ENCODE data around the gene TSPAN18. TPM values are rescaled to one million over a fixed set of nuclear protein-coding genes. Genes with fewer than 3 reads are reported as not detected.

Gene TSPAN18
- total RNA-seq, 1 donor from 2014 or later = 99.7 TPM

DNA sequence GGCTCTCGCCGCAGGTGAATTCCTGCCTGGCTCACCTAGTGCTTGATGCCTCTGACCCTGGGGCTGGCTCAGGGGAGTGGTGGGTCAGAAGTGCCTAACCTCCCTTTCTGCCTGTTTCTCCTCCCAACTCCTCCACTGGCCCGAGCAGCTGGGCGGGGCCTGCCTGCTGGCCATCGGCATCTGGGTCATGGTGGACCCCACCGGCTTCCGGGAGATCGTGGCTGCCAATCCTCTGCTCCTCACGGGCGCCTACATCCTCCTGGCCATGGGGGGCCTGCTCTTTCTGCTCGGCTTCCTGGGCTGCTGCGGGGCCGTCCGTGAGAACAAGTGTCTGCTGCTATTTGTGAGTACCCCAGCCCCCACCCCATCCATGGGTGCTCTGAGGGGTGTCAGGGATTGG, 182.8 kb downstream of the TSPAN18 start:
- intact Hi-C loops (cut with DNase I) = no loop called here
- DNase-seq (no peak), ATAC-seq (ENCODE audit: poor library complexity) (no peak)

DNA sequence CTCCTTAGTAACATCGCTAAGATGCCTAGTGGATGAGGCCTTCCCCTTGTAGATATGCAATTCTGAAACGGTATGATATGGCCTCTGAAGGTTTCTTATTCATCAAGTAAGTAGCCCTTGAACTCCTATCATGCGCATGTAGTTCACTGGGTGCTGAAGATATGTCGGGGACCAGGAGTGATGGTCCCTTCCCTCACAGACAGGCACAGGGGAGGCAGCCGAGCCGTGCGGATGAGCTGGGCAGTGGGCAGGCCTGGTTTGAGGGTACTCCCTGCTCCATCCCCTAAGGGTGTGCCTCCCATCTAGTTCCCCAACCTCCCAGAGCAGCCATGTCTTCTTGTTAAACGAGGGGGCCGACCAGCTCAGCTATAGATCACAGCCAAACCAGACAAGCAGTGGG, 183.8 kb downstream of the TSPAN18 start:
- intact Hi-C loops (cut with DNase I) = loop anchor here (5.0 kb wide), 3 partner anchors 183 to 348 kb away; partner anchors contain the start of gene TSPAN18
- ATAC-seq (ENCODE audit: poor library complexity) (no peak), DNase-seq (no peak)

DNA sequence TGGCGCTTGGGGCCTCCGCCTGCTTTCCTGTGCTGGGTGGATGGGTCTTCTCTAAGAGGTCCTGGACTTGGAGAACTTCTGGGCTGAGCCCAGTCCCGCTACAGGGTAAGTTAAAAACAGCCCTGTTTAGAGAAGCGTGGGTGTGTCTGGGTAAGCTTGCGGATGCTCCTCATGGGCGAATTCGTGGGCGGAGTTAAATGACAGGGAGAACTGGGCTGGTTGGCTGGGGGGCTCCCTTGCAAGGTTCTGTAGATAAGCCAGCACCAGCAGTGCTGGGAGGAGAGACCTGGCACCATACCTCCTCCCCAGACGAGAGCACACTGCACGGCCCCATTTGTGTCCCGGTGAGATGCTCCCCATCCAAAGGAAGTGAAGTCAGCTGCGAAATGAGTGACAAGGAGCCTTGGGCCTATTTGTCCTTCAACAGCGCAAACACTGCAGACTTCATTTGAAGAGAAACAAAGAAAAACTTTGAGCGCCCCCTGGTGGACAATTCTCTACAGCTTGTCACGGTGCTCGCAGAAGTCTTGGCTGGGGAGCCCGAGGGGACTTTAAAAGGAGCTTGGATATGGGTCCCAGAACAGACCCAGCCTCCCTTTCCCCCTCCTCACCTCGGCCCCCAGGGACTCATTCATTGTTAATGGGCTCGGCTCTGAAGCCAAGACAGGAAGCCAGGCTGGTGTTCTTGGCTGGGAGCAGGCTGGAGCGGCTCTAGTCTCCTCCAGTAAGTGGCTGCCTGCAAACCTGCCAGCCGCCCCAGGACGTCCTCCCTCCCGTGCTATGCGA, 184.5 kb downstream of the TSPAN18 start:
- DNase-seq (peak; percentile 75), ATAC-seq (ENCODE audit: poor library complexity) (peak; percentile 88)
- intact Hi-C loops (cut with DNase I) = loop anchor here (5.0 kb wide), 3 partner anchors 184 to 349 kb away; partner anchors contain the start of gene TSPAN18

DNA sequence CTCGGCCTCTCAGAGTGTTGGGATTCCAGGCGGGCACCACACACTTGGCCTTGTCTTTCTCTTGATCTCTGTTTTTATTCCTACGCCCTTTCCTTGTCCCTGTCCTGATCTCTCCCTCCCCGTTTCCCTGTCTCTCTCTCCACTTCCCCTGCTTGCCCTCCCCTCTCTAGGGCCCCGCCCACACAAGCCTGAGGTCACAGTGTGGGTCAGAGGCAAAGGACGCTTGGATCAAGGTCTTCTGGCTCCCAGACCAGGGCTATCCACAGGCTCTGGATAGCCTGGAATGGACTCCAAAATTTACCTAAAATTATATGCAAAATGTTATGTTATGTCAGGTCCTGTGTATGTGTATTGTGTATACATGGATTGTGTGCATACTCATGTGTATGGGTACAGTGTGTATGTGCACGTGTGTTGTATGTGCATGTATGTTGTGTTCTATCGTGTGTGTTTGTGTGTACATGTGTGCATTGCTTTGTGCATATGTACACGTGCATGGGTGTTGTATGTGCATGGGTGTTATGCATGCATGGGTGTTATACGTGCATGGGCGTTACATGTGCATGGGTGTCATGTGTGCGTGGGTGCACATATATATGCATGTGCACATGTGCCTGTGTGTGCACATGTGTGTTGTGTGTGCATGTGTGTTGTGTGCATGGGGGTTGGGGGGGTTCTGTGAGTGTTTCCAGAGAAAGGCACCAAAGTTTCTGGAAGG, 185.7 kb downstream of the TSPAN18 start:
- no peak for ATAC-seq (ENCODE audit: poor library complexity)
- intact Hi-C loops (cut with DNase I) = loop anchor here (5.0 kb wide), 3 partner anchors 185 to 350 kb away; partner anchors contain the start of gene TSPAN18
- DNase-seq = no peak

DNA sequence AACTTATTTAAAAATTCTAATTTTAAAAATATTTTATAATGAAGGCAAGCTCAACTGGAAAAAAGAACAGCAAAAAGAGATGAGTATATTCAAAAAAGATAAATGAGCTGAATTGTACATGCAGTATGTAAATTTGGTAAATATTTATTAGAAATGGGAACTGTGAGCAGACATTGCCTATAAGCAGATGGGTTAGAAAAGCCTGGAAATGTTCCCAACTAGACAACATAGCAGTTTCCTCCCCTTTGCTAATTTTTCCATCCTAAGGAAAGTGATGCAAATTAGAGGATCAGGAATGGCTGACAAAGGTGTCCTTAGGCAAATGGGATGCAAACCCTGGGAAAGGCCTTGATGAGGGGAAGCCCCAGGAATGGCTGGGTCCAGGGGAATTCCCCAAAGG, 186.7 kb downstream of the TSPAN18 start:
- ATAC-seq (ENCODE audit: poor library complexity) = no peak
- intact Hi-C loops (cut with DNase I) = loop anchor here (5.0 kb wide), 3 partner anchors 186 to 351 kb away; partner anchors contain the start of gene TSPAN18
- no peak for DNase-seq

DNA sequence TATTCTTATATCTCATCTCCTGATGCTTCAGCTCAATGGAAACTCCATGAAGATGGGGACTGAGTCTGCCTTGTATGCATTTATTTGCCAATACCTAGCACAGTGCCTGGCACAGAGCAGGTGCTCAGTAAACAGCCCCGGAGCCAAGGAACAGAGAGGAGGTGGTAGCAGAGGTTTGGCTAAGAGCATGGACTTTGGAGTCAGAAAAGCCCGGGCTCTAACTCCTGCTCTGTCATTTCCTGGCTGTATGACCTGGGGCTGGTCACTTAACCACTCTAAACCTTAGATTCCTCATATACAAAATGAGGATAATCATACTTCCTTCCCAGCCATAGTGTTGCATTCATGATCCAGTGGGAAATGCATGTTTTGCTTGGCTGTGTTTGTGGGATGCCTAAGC, 187.3 kb downstream of the TSPAN18 start:
- intact Hi-C loops (cut with DNase I) = loop anchor here (5.0 kb wide), 3 partner anchors 187 to 352 kb away; partner anchors contain the start of gene TSPAN18
- no peak for DNase-seq
- ATAC-seq (ENCODE audit: poor library complexity) = no peak

DNA sequence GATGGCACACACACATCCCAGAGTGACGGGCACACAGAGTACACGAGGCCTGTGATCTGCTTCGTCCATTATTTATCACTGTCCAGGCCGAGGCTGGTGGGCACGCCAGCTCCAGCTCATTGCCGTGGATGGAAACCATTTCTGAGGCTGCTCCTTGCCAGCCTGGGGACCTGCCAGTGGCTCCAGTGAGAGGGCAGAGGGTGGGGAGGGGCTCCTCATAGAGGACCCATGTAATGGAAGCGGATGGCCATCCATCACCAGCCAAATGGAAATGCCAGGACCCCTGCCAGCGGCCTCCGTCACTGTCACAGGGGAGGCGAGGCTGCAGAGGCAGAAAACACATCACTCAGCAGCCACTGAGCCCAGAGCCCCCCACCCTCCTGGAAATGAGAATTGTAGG, 188.2 kb downstream of the TSPAN18 start:
- DNase-seq (no peak), ATAC-seq (ENCODE audit: poor library complexity) (no peak)
- intact Hi-C loops (cut with DNase I) = no loop called here

DNA sequence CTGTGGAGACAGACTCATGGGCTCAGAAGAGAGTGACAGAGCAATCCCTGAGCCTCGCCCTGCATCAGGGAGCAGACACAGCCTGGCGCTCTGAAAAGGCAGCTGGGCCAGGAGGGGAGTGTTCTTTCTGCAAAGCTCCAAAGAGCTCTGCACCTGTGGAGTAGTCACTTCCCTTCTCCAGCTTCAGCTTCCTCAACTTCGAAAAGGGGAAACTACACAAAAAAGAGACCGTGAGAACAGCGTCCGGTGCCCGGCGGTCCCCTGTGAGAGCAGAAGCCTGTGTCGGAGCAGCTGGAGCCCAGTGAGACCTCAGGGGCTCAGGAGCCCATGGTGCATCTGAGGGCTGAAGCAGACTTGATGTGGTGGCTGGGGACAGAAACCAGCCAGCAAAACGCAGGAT, 188.9 kb downstream of the TSPAN18 start:
- ATAC-seq (ENCODE audit: poor library complexity) (no peak), DNase-seq (no peak)
- intact Hi-C loops (cut with DNase I) = no loop called here

DNA sequence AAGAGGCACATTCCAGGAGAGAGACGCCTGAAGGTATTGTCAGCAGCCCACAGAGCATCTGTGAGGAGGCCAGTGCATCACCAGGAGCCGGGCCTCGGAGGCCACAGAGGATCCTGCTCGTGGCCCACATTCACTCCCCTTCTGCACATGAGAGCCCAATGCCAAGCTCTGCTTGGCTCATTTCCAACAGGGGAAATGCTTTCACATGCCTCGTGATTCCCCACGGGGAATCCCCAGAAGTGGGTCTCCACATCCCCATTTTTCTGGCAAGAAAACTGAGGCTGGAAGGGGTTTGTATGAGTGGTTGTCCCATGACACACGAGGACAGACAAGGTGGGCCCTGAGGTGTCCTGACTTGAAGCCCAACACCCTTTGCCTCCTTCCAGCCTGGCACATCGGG, 189.6 kb downstream of the TSPAN18 start:
- no peak for ATAC-seq (ENCODE audit: poor library complexity)
- intact Hi-C loops (cut with DNase I) = no loop called here
- no peak for DNase-seq

DNA sequence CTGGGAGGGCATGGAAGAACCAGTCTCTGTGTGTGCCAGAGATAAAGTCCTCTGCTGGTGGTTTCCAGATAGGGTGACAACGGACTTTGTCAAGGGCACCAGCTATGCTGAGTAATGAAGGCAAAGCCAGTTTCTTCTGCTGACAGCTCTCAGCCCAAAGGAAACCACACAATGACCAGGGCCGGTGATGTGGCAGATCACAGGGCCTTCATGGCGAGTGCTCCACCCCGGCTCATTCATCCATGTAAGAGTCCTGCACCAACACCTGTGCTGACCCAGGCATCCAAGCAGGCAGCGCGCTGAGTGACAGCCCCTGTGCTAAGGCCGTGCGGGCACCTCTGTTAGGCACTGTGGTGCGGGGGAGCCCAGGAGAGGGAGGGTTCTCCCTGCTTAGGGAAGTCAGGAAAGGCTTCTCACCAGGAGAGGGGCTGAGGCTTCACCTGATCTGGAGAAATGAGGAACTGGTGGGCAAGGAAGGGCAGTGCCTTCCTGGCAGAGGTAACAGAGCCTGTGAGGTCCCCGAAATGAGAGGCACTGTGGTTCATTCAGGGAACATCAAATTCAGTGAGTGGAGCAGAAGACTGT, 190.1 kb downstream of the TSPAN18 start:
- DNase-seq (no peak), ATAC-seq (ENCODE audit: poor library complexity) (peak; percentile 80)
- intact Hi-C loops (cut with DNase I) = no loop called here

DNA sequence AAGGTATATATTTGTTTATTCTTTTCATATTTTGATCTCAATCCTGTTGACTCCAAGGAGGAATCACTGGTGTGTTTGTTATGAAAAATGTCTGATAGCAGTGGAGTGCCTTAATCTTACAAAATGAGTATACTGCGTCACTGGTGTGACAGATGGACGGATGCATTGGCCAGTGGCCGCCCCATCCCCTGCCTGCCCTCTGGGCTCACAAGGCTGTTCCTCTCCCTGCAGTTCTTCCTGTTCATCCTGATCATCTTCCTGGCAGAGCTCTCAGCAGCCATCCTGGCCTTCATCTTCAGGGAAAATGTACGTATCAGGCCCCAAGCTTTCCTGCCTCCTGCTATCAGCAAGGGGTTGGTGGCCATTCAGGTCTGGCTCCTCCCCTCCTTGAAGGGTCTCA, 191.0 kb downstream of the TSPAN18 start:
- intact Hi-C loops (cut with DNase I) = no loop called here

DNA sequence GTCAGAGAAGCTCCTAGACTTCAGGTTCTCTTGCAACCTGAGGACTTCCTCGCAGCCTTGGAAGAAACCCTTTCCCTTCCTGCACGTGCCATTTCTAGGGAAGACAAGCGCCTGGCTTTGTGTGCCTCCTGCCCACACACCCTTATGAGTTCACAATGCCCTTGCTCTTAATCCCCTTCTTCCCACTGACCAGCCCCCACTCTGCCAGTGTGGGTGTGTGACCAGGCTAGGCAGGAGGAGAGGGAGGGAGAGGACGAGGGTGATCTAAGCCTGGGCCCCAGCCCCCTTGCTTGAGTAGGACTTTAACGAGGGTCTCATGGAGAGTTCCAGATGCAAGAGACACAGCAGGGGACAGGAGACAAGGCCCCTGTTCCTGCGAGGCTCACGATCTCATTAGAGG, 193.7 kb downstream of the TSPAN18 start:
- DNase-seq (no peak), ATAC-seq (ENCODE audit: poor library complexity) (no peak)
- intact Hi-C loops (cut with DNase I) = no loop called here

More for the DNA sequence above, 191.0 kb downstream of the TSPAN18 start:
- no peak for ATAC-seq (ENCODE audit: poor library complexity)
- DNase-seq = no peak

DNA sequence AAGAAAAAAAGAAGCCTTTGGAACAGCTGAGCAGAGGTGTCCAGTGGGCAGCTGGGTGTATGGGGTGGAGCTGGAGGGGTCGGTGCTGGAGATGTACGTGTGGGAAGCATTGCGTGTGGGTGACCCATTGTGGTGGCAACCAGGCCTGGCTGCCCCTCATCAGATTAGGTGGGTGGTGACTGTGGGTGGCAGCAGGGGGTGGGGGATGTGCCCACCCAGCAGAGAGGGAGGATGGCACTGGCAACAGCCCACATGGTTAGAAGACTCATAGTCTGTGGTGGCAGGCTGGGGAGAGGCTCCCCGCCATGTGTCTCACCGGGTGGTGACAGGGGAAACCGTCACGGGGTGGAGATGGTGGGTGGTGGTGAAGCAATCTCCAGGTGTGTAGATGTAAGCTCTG, 196.4 kb downstream of the TSPAN18 start:
- ATAC-seq (ENCODE audit: poor library complexity) (no peak), DNase-seq (no peak)
- intact Hi-C loops (cut with DNase I) = no loop called here

DNA sequence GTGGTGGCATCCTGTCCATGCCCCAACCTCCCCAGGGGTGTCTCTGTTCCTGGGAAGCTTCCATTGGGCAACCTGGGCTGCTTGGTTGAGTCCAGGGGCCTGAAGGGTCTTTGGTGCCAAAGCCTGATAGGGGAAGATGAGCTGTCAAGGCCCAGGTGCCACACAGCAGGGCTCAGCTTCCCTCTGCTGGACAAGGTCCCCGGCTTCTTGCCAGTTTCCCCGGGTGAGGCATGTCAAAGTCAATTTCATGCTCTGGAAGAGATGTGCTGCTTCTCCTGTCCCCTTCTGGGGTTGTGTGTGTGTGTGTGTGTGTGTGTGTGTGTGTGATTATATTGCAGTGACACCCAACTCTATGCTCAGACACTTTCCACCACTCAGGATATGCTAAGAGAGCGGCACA, 197.0 kb downstream of the TSPAN18 start:
- ATAC-seq (ENCODE audit: poor library complexity) = no peak
- intact Hi-C loops (cut with DNase I) = no loop called here
- no peak for DNase-seq

DNA sequence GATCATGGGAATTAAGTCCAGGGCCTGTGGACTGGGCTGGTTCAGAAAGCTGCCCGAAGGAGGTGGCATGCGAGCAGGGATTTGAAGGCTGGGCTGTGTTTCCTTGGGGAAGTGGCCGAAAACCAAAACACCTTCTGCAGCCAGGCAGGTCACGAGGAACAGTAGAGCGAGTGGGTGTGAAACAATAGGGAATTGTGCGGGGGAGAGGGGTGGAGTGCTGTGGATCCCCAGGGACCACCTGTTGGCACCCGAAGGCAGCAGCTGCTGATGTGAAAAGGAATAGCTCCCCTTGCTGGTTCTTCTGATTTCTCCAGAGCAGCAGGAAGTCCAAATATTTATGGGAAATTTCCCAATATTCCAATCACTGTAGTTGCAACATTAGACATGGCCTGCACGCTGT, 199.3 kb downstream of the TSPAN18 start:
- ATAC-seq (ENCODE audit: poor library complexity) (no peak), DNase-seq (no peak)
- intact Hi-C loops (cut with DNase I) = no loop called here

DNA sequence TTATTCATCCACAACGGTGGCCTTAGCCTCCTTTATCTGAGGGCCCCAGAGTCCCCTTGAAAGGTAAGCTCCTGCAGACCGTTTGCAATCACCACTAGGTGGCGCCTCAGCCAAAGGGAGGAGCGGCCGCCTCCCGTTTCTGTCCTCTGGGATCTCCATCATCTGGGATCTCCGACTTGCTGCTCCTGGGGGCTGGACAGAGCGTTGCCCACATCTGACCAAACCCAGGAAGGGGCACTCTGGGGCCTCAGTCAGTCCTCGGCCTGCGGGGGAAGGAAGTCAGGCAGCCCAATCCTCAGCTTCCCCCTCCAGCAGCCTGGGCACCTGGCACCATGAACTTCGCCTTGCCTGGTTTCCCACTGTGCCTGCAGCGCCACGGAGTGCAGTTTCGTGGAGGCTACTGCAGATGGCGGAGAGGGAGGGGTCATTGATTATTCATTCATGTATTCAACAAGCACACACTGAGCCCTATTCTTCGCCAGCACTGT, 200.5 kb downstream of the TSPAN18 start:
- ATAC-seq (ENCODE audit: poor library complexity) (peak; percentile 68), DNase-seq (peak; percentile 77)
- intact Hi-C loops (cut with DNase I) = no loop called here

DNA sequence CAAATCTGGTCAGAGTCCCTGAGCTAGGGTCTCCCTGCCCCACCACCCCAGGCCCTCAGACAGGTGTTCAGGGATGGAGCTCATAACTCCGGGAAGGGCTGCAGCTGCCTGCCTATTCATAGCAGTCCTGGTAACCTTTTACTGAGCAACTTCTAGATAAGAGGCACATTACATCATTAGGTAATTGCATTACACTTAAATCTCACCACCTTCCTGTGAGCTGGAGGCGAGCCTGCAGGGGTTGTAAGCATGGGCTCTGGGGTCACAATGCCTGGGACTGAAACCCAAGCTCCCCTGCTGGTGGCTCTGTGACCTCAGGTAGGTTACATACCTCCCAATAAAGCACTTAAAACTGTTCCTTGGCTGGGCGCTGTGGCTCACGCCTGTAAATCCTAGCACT, 201.4 kb downstream of the TSPAN18 start:
- intact Hi-C loops (cut with DNase I) = no loop called here
- ATAC-seq (ENCODE audit: poor library complexity) = no peak
- DNase-seq = no peak

DNA sequence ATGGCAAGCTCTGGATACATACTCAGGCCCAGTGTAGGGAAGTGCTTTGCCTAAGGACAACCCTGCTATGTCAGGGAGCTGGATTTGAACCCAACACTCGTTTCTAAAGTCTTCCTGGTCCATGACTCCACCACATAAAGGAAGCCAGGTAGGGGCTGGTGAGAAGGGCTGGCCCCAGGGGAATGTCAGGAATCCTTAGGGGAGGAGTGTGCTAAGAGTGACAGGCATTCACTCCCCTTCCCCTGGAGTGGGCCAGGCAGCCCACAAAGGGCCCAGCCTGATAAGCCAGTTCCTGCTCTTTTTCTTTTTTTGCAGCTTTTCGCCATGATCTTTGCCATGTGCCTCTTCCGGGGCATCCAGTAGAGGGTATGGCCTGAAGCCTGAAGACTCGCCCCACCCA, 202.1 kb downstream of the TSPAN18 start:
- intact Hi-C loops (cut with DNase I) = no loop called here
- no peak for ATAC-seq (ENCODE audit: poor library complexity)
- DNase-seq = no peak

DNA sequence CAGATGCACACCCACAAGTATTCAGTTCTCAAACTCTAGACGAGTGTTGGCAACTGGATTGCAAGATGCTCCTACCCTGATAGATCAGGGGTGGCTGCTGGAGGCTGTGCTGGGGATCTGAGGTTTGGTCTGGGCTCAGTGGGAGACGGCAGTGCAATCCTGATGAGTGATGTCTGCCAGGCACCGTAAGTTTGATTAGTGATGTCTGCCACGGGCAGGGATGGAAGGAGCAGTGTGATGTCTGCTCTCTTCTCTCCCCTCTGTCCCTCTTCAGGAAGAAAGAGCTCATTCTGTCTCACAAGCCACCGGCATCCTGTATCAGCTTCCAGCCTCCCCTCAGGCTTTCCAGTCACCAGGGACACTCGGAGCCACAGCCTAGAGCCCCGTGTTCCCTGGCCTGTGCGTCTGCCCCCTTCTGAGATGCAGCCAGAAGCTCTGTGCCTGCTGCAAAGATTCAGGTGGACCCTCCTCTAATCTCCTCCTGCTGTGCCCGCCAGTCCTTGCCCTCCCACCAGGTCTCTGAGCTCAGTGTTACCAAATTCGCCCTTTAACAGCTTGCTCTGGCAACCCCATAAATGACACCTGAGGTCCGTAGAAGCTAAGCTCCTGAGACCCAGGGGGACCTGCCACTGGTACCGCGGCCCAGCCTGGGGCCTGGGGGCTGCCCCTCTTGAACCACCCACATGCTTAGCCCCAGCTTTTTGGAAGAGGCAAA, 204.0 kb downstream of the TSPAN18 start:
- intact Hi-C loops (cut with DNase I) = loop anchor here (10.0 kb wide), 2 partner anchors 364 to 394 kb away; no protein-coding TSS in a partner anchor
- DNase-seq (no peak), ATAC-seq (ENCODE audit: poor library complexity) (no peak)
